GM18520 (cell line): ENCODE measurements around the gene PTGER4.
"Not testable (repeated sequence)": the region's sequence is repeated elsewhere in the genome, so short reads cannot be mapped to it uniquely, and the experiment has no call there.

Experiments used
- ATAC-seq: cut with Tn5 transposase; IDR thresholded peaks from one replicate; pipeline ENCODE4 v1.9.1; 2021; ENCODE audit not compliant: unreplicated experiment

PTGER4 gene

GRCh38 chr5:40688996-40689395 is 9.3 kb downstream of the PTGER4 start:
- ATAC-seq, result no peak

GRCh38 chr5:40689438-40689837 is 9.7 kb downstream of the PTGER4 start:
- peak; percentile 70 for ATAC-seq

- ATAC-seq, result no peak
These were observed 10.6 kb downstream of the PTGER4 start for GRCh38 chr5:40690267-40690666.

- no peak for ATAC-seq
These were observed 12.2 kb downstream of the PTGER4 start for GRCh38 chr5:40691894-40692293.

GRCh38 chr5:40694433-40694832 is 14.7 kb downstream of the PTGER4 start:
- ATAC-seq, result no peak

GRCh38 chr5:40700116-40700782 is 20.5 kb downstream of the PTGER4 start:
- no peak for ATAC-seq

- not testable (repeated sequence) for ATAC-seq
These were observed 22.3 kb downstream of the PTGER4 start for GRCh38 chr5:40702027-40702426.

- not testable (repeated sequence) for ATAC-seq
These were observed 25.8 kb downstream of the PTGER4 start for GRCh38 chr5:40705484-40705883.

GRCh38 chr5:40710575-40710974 is 30.9 kb downstream of the PTGER4 start:
- ATAC-seq, result not testable (repeated sequence)

GRCh38 chr5:40714001-40714400 is 34.3 kb downstream of the PTGER4 start:
- ATAC-seq, result no peak

GRCh38 chr5:40716000-40716399 is 36.3 kb downstream of the PTGER4 start:
- no peak for ATAC-seq

- no peak for ATAC-seq
These were observed 36.9 kb downstream of the PTGER4 start for GRCh38 chr5:40716590-40716989.

- ATAC-seq, result no peak
These were observed 37.6 kb downstream of the PTGER4 start for GRCh38 chr5:40717281-40717680.

- ATAC-seq, result no peak
These were observed 40.4 kb downstream of the PTGER4 start for GRCh38 chr5:40720069-40720468.

- ATAC-seq, result not testable (repeated sequence)
These were observed 42.8 kb downstream of the PTGER4 start for GRCh38 chr5:40722497-40722911.

- ATAC-seq, result no peak
These were observed 53.7 kb downstream of the PTGER4 start for GRCh38 chr5:40733434-40733833.

GRCh38 chr5:40733879-40734563 is 54.3 kb downstream of the PTGER4 start:
- no peak for ATAC-seq

GRCh38 chr5:40734986-40735385 is 55.3 kb downstream of the PTGER4 start:
- no peak for ATAC-seq

- ATAC-seq, result no peak
These were observed 55.9 kb downstream of the PTGER4 start for GRCh38 chr5:40735609-40736008.

- peak; percentile 67 for ATAC-seq
These were observed 56.6 kb downstream of the PTGER4 start for GRCh38 chr5:40736103-40736875.

- no peak for ATAC-seq
These were observed 58.8 kb downstream of the PTGER4 start for GRCh38 chr5:40738502-40738901.
